ENCODE data around the gene SAMD4A.
"Not testable (repeated sequence)": the region's sequence is repeated elsewhere in the genome, so short reads cannot be mapped to it uniquely, and the experiment has no call there.

The SAMD4A gene

GRCh38 chr14:54784060-54784459 lies 217.1 kb downstream of the SAMD4A start:
- DNase-seq (ENCODE audit: low spot score), result no peak

- no peak for DNase-seq (ENCODE audit: low spot score)
Observed at GRCh38 chr14:54784657-54785056, 217.7 kb downstream of the SAMD4A start.

GRCh38 chr14:54785136-54785777 lies 218.3 kb downstream of the SAMD4A start:
- DNase-seq (ENCODE audit: low spot score), result no peak

GRCh38 chr14:54785778-54786770 lies 219.1 kb downstream of the SAMD4A start:
- no peak for DNase-seq (ENCODE audit: low spot score)

- DNase-seq (ENCODE audit: low spot score), result no peak
Observed at GRCh38 chr14:54786838-54787237, 219.9 kb downstream of the SAMD4A start.

- DNase-seq (ENCODE audit: low spot score), result no peak
Observed at GRCh38 chr14:54787261-54787660, 220.3 kb downstream of the SAMD4A start.

GRCh38 chr14:54788701-54789100 lies 221.8 kb downstream of the SAMD4A start:
- no peak for DNase-seq (ENCODE audit: low spot score)

- no peak for DNase-seq (ENCODE audit: low spot score)
Observed at GRCh38 chr14:54789166-54789565, 222.2 kb downstream of the SAMD4A start.

- DNase-seq (ENCODE audit: low spot score), result no peak
Observed at GRCh38 chr14:54789781-54790480, 223.0 kb downstream of the SAMD4A start.

- DNase-seq (ENCODE audit: low spot score), result no peak
Observed at GRCh38 chr14:54791001-54791400, 224.1 kb downstream of the SAMD4A start.

GRCh38 chr14:54792288-54792687 lies 225.4 kb downstream of the SAMD4A start:
- DNase-seq (ENCODE audit: low spot score), result no peak

- DNase-seq (ENCODE audit: low spot score), result no peak
Observed at GRCh38 chr14:54794159-54794558, 227.2 kb downstream of the SAMD4A start.

GRCh38 chr14:54794796-54795195 lies 227.9 kb downstream of the SAMD4A start:
- DNase-seq (ENCODE audit: low spot score), result no peak

GRCh38 chr14:54796961-54797360 lies 230.0 kb downstream of the SAMD4A start:
- no peak for DNase-seq (ENCODE audit: low spot score)

GRCh38 chr14:54797556-54797955 lies 230.6 kb downstream of the SAMD4A start:
- no peak for DNase-seq (ENCODE audit: low spot score)

GRCh38 chr14:54797986-54798385 lies 231.1 kb downstream of the SAMD4A start:
- DNase-seq (ENCODE audit: low spot score), result no peak

- DNase-seq (ENCODE audit: low spot score), result no peak
Observed at GRCh38 chr14:54798465-54799124, 231.7 kb downstream of the SAMD4A start.

GRCh38 chr14:54801482-54801881 lies 234.6 kb downstream of the SAMD4A start:
- DNase-seq (ENCODE audit: low spot score), result not testable (repeated sequence)

- no peak for DNase-seq (ENCODE audit: low spot score)
Observed at GRCh38 chr14:54803396-54803795, 236.5 kb downstream of the SAMD4A start.

GRCh38 chr14:54803926-54804537 lies 237.1 kb downstream of the SAMD4A start:
- no peak for DNase-seq (ENCODE audit: low spot score)

GRCh38 chr14:54804538-54805041 lies 237.7 kb downstream of the SAMD4A start:
- no peak for DNase-seq (ENCODE audit: low spot score)
